Stimulated activated CD4-positive, alpha-beta T cell treated with anti-CD3 and anti-CD28 coated beads, Interleukin-12 subunit alpha, Interleukin-12 subunit beta, amount 100 ng/mL, for 24 hours (primary cell): Measurements from ENCODE around the gene PPP1CA.

Source experiments
- DNase-seq, 2 experiments: peaks; one replicate each; pipeline ENCODE4 v3.0.0-alpha.2; 2020; ENCODE audit warnings: low read depth in 2 of 2

PPP1CA gene

DNA sequence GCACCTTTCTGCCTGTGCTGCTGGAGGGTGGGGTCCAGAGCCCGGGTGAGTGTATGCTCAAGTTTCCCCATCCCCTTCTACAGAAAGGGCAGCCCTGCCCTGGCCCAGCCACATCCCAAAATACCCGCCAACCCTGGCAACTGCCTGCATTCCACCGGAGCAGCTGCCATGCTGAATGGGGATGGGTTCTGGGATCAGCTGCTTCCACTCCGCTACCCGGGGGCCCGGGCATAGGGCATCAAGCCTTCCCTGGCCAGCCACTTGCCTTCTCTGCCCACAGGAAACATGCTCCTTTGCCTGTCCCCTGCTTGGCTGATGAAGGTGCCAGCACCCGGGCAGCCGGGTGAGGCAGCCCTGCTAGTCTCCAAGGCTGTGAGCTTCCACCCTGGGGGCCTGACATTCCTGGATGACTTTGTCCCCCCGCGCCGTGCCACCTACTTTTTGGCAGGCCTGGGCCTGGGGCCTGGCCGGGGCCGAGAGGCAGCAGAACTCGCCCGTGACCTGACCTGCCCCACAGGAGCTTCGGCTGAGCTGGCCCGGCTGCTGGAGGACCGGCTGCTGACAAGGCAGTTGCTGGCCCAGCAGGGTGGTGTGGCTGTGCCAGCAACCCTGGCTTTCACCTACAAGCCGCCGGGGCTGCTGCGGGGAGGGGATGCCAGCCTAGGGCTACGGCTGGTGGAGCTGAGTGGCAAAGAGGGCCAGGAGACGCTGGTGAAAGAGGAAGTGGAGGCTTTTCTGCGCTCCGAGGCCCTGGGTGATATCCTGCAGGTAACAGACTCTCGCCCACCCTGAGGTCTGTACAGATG is 17.0 kb upstream of the PPP1CA start:
- DNase-seq: no peak

DNA sequence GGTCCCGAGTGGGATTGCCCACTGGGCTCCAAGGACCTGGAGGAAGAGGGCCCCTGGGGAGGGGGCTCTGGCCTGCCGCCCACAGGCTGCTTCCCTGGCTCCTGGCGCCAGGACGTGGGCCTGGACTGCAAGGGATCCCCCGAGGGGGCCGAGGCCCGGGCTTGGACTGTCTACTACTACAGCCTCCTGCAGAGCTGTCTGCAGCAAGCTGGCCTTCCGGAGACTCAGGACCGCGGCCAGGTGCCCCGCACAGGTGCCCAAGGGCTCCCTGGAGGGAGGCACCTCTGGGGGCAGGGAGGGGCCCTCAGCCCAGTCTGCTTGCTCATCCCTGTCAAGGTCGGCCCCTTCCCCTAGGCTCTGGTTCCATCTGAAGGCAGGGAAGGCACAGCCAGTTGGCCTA is 15.8 kb upstream of the PPP1CA start:
- DNase-seq: no peak

- no peak for DNase-seq
These were observed 15.0 kb upstream of the PPP1CA start for GRCh38 chr11:67416416-67417335.

GRCh38 chr11:67415501-67416304 is 14.0 kb upstream of the PPP1CA start, which contains the start of gene CARNS1:
Gene CARNS1 (plus strand): TSS chr11:67415678. CDS start chr11:67416200, 522 bp downstream.
- DNase-seq: no peak

DNA sequence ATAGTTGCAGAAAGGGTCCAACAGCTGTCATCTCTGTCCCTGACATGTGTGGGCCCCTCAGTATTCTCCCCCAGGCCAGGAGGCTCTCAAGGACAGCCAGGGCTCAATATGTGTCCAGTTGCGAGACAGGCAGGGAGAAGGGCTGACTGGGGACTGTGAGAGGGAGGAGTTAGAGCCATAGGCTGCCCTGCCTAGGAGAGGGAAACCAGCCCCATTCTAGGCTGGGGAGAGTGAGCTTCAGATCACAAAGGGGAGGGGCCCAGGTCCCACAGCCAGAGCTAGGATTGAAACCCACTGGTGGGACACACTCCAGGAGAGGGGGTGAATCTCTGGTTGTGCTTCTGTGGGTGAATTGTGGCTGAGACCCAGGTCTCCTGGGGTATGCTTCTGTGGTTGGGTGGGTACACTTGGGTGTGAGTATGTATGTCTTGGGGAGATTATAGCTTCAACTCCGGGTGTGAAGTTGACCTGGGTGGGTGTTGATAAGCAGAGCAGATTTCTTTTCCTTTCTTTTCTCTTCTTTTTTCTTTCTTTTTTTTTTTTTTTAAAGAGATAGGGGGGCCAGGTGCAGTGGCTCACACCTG is 11.7 kb upstream of the PPP1CA start:
- no peak for DNase-seq

- DNase-seq: no peak
These were observed 11.0 kb upstream of the PPP1CA start for GRCh38 chr11:67412495-67413179.

- DNase-seq: no peak
These were observed 10.1 kb upstream of the PPP1CA start for GRCh38 chr11:67411785-67412152.

GRCh38 chr11:67410984-67411784 is 9.5 kb upstream of the PPP1CA start:
- DNase-seq: no peak

DNA sequence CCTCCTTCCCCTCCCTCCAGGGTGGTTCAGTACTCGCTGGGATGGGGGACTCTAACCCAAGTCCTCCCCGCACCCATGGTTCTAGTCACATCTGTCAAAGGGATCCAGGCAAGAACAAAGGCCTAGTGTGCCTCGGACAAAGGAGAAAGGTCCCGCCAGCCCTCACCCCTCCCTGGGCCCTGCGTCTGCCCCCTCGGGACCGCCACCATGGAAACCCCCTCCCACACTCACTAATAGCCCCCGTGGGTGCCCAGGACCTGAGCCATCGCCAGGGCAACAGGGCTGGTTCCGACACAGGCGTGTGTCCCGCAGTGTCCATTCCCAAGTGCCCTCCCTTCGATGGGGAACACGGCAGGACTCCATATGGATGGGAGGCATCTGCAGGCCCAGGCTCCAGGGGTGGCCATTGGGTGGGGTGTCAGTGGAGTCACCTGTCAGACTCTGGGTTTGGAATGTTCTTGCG is 8.7 kb upstream of the PPP1CA start:
- no peak for DNase-seq

DNA sequence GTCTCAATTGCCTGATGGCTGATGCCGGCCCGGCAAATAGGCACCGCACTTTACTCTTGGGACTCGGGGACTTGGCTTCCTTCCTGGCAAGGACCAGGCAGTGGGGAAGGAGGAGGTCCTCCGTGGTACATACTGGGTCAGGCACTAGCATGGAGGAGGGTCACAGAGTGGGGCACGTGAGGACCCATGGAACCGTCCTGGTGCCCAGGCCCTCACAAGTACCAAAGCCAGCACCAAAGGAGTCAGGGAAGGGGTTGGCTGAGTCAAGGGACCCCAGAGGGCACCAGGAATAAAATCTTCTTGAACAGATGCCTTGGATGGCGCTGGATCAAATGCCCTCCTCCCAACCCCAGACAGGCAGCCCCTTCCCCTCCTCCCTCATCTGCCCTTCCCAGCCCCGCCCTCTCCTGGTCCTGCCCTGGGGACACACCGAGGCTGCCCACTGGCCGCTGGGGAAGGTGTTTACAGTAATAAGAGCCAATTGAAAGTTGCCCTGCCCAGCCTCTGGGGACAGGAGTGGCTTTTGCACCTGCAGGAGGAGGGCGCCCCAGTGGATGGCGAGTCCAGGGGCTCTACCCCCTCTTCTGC is 8.2 kb upstream of the PPP1CA start:
- DNase-seq: no peak

DNA sequence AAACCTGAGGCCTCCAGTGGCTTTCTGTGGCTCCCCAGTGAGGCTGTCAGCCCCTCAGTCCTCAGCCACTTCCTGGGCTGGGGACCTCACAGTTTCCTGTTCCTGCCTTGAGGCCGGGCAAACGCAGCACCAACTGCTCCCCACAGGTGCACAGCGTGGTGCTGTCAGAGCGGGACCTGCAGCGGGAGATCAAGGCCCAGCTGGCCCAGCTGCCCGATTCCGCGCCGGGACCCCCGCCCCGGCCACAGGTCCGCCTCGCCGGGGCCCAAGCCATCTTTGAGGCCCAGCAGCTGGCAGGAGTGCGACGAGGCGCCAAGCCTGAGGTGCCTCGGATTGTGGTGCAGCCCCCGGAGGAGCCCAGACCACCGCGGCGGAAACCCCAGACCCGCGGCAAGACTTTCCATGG is 7.6 kb upstream of the PPP1CA start:
- no peak for DNase-seq

GRCh38 chr11:67408437-67409200 is 7.0 kb upstream of the PPP1CA start:
- DNase-seq: no peak

- DNase-seq: no peak
These were observed 6.1 kb upstream of the PPP1CA start for GRCh38 chr11:67407688-67408163.

DNA sequence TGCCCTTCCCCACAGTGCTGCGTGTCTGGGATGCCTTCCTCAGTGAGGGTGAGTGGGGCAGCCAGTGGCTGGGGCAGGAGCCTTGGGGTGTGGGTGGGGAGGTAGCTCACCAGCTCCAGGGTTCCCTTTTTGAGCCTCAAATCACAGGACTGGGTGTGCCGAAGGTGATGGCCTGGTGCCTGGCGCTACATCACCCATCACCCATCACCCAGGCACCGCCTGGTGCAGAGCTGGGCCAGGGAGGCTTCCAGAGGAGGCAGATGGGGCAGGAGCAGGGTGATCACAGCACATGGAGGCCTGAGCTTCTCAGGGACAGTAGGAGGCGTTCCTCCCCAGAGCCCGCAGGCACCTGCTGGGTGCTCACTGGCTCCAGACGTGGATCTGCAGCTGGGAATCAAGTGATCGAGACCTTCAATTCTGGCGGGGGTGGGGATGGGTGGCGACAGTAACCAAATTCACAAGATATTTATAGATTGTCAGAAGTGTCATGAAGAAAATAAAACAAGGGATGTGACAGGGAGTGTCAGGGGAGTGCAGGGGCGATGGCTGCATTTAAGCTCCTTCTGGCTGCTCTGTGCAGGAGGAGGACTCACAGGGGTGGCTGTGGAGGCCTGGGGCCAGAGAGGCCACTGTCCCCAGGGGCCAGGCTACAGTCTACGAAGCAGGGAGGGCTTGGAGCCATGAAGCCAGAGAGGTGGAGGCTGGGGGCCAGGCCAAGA is 5.5 kb upstream of the PPP1CA start:
- no peak for DNase-seq

GRCh38 chr11:67406420-67406968 is 4.8 kb upstream of the PPP1CA start:
- no peak for DNase-seq

DNA sequence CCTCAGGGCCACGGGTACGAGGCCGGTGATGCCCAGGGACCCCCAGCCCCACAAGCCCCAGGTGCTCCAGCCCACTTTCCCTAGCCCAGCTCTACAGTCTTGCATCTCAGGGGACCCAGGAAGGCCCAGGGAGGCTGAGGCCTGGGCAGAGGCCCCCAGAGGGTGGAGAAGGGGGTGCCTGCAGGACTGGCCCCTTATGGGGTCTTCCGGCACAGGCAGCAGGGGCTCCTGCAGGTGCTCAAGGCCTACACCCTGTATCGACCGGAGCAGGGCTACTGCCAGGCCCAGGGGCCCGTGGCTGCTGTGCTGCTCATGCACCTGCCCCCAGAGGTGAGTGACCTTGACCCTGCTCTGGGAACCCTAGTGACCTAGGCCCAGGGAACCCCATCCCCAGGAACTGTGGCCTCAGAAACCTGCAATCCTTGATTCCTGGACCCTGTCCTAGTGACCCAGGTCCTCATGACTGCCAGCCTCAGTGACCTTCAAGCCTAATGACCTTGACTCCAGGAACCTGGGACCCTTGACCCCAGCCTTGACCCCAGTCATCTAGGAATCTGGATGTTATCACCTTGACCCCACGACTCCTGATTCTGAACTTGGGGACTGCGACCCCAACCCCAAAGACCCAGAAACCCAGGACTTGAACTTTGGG is 4.2 kb upstream of the PPP1CA start:
- DNase-seq: no peak

DNA sequence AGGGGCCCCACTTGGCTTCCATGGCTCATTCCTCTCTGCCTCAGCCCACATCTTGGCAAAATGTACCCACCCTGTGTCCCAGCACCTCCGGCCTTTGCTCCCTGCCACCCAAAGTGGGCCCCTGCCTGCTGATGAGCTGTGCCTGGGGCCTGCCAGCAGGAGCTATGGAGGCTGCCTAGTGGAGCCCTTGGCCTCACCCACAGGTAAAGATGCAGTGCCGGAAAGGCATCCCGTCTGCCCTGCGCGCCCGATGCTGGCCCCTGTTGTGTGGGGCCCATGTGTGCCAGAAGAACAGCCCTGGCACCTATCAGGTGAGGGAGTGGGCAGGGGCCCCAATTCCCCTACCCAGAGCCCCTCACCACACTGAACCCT is 3.5 kb upstream of the PPP1CA start:
- no peak for DNase-seq
